Fibroblast of skin of right quadriceps (primary cell): Measurements from ENCODE around the gene EHD3.

Source experiments
- DNase-seq: peaks from one replicate; pipeline ENCODE4 v3.0.0-alpha.2; 2013

EHD3 gene

GRCh38 chr2:31233741-31234682 is at the start of gene EHD3:
TSS of gene EHD3 (plus strand) at chr2:31234152. CDS start at chr2:31234622, 470 bp downstream.
- DNase-seq: peak; percentile 93

- DNase-seq: no peak
Observed at GRCh38 chr2:31187166-31187565, 46.8 kb upstream of the EHD3 start.

GRCh38 chr2:31188131-31188530 is 45.8 kb upstream of the EHD3 start:
- no peak for DNase-seq

- no peak for DNase-seq
Observed at GRCh38 chr2:31189141-31189540, 44.8 kb upstream of the EHD3 start.

GRCh38 chr2:31190188-31190587 is 43.8 kb upstream of the EHD3 start:
- DNase-seq: no peak

- DNase-seq: no peak
Observed at GRCh38 chr2:31191931-31192330, 42.0 kb upstream of the EHD3 start.

- no peak for DNase-seq
Observed at GRCh38 chr2:31192396-31192795, 41.6 kb upstream of the EHD3 start.

- DNase-seq: no peak
Observed at GRCh38 chr2:31192851-31193392, 41.0 kb upstream of the EHD3 start.

GRCh38 chr2:31193806-31194205 is 40.1 kb upstream of the EHD3 start:
- DNase-seq: no peak

- no peak for DNase-seq
Observed at GRCh38 chr2:31196622-31197021, 37.3 kb upstream of the EHD3 start.

- no peak for DNase-seq
Observed at GRCh38 chr2:31197166-31197565, 36.8 kb upstream of the EHD3 start.

- no peak for DNase-seq
Observed at GRCh38 chr2:31197669-31198068, 36.3 kb upstream of the EHD3 start.

- DNase-seq: no peak
Observed at GRCh38 chr2:31199206-31199605, 34.7 kb upstream of the EHD3 start.

GRCh38 chr2:31200972-31201371 is 33.0 kb upstream of the EHD3 start:
- no peak for DNase-seq

- DNase-seq: no peak
Observed at GRCh38 chr2:31202041-31202440, 31.9 kb upstream of the EHD3 start.

GRCh38 chr2:31202833-31203232 is 31.1 kb upstream of the EHD3 start:
- DNase-seq: no peak

GRCh38 chr2:31203916-31204315 is 30.0 kb upstream of the EHD3 start:
- no peak for DNase-seq

- DNase-seq: no peak
Observed at GRCh38 chr2:31204783-31205182, 29.2 kb upstream of the EHD3 start.

GRCh38 chr2:31205186-31205585 is 28.8 kb upstream of the EHD3 start:
- DNase-seq: no peak

- no peak for DNase-seq
Observed at GRCh38 chr2:31205613-31206012, 28.3 kb upstream of the EHD3 start.

GRCh38 chr2:31207790-31208189 is 26.2 kb upstream of the EHD3 start:
- DNase-seq: no peak

GRCh38 chr2:31208240-31208639 is 25.7 kb upstream of the EHD3 start:
- no peak for DNase-seq

GRCh38 chr2:31212659-31213600 is 21.0 kb upstream of the EHD3 start:
- peak; percentile 4 for DNase-seq
